Stimulated activated memory B cell treated with anti-CD40 and anti-IgM and Interleukin-4, amounts not matched to agents 10 μg/mL and 1 μg/mL and 100 μg/mL, for 72 hours (primary cell): Measurements from ENCODE around the gene MSANTD2.
"Not testable (repeated sequence)": the region's sequence is repeated elsewhere in the genome, so short reads cannot be mapped to it uniquely, and the experiment has no call there.

Experiments used
- ATAC-seq: fragments of 150-1000 bp; cut with Tn5 transposase; 2 replicates; pipeline ENCODE4 v1.10.0; 2021
- H3K27ac Mint-ChIP-seq: one replicate; pipeline ENCODE4 v1.8.0; 2022; ENCODE audit warnings: mild to moderate bottlenecking, mixed read lengths
- H3K27me3 Mint-ChIP-seq: one replicate; pipeline ENCODE4 v1.8.0; 2022; ENCODE audit warnings: mixed read lengths
- H3K36me3 Mint-ChIP-seq: one replicate; pipeline ENCODE4 v1.8.0; 2022; ENCODE audit warnings: mixed read lengths
- H3K4me1 Mint-ChIP-seq: one replicate; pipeline ENCODE4 v1.8.0; 2022; ENCODE audit warnings: mixed read lengths
- H3K4me3 Mint-ChIP-seq: one replicate; pipeline ENCODE4 v1.8.0; 2022; ENCODE audit warnings: mild to moderate bottlenecking, moderate library complexity, mixed read lengths
- H3K9me3 Mint-ChIP-seq: one replicate; pipeline ENCODE4 v1.8.0; 2022; ENCODE audit warnings: mixed read lengths

Gene MSANTD2

DNA sequence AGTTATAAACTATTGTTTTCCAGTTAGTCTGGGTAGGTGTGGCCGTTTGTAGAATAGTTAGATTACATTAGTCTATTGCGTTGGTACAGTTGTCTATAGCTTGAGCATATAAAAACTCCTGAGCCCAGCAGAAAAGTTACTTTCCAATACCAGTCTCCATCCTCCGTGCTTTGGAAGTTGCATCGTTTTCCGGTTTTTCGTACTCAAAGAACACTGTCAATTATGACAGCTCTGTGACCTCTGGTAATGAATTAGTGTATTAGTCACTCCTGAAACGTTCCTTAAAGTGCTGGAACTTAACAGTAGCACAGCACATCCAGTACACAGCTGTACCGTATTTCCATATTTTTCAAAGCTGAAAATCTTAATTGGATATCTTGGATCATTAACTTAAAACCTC, 808 bp upstream of the MSANTD2 start:
- no peaks in the 10 kb centered on the region for H3K9me3 Mint-ChIP-seq
- peak overlapping the region; percentile 77 for H3K27ac Mint-ChIP-seq
- peaks cover 17% of the 10 kb centered on the region for H3K4me1 Mint-ChIP-seq
- H3K4me3 Mint-ChIP-seq = peak overlapping the region; percentile 84
- peaks cover 13% of the 10 kb centered on the region for H3K36me3 Mint-ChIP-seq
- no peaks in the 10 kb centered on the region for H3K27me3 Mint-ChIP-seq
- no peak for ATAC-seq

DNA sequence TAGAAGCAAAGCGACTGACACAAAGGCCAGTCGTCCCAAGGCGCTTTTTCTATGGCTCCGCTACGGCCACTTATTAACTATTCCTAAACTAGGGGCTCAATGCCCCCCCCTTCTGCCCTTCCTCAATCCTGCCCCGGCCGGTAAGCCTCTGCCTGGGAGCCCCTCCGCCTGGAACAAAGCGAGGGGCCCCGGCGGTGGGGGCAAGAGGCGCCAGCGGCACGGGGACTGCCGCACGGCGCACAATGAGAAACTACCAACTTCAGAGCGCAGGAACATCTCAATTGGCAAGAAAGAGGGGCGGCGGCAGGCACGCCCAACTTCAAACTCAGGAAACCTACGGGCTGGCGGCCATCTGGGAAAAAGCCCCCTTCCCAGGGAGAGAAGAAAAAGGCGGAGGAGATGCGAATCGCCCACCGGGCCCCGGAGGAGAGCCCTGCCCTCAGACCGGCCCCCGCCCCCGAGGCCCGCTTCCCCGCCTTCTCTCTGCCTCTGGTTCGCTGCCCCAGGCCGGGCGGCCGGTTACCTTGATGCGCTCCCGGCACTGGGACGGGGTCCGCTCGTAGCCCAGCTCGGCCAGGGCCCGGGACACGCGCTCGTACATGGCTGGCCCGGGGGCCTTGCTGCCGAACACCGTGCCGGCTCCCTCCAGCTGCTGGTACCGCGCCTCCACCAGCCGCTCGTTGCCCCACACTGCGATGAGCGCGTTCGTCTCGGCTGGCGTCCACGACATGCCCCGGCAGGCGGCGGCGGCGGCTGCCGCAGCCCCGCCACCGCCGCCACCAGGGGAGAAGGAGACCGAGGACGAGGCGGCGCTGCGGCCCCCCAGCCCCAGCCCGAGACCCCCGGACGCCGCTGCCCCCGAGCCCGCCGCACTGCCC, 619 bp downstream of the MSANTD2 start:
- H3K36me3 Mint-ChIP-seq = no peaks in the 10 kb centered on the region
- no peaks in the 10 kb centered on the region for H3K9me3 Mint-ChIP-seq
- peak overlapping the region; percentile 77 for H3K27ac Mint-ChIP-seq
- no peaks in the 10 kb centered on the region for H3K27me3 Mint-ChIP-seq
- peaks cover 17% of the 10 kb centered on the region for H3K4me1 Mint-ChIP-seq
- H3K4me3 Mint-ChIP-seq = peak overlapping the region; percentile 93
- peak; percentile 74 for ATAC-seq

DNA sequence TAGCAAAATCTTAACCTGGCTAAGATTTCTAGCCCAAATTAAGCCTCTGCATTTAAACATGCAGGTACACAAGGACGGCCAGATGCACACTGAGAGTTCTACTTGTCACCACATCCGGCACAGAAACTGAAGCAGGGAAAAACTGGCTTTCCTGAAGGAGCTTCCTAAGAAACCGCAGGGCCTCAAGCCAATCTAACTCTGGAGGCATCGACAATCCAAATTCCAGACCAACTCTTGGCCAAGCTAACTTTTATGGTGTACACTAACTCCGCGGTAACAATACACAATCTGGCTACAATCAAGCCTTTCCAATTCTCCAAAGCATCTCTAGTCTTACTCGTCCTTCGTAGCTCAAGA, 1.2 kb downstream of the MSANTD2 start:
- no peak for ATAC-seq
- no peaks in the 10 kb centered on the region for H3K27me3 Mint-ChIP-seq
- no peaks in the 10 kb centered on the region for H3K36me3 Mint-ChIP-seq
- peak overlapping the region; percentile 93 for H3K4me3 Mint-ChIP-seq
- peak overlapping the region; percentile 77 for H3K27ac Mint-ChIP-seq
- H3K9me3 Mint-ChIP-seq = no peaks in the 10 kb centered on the region
- H3K4me1 Mint-ChIP-seq = peaks cover 17% of the 10 kb centered on the region

DNA sequence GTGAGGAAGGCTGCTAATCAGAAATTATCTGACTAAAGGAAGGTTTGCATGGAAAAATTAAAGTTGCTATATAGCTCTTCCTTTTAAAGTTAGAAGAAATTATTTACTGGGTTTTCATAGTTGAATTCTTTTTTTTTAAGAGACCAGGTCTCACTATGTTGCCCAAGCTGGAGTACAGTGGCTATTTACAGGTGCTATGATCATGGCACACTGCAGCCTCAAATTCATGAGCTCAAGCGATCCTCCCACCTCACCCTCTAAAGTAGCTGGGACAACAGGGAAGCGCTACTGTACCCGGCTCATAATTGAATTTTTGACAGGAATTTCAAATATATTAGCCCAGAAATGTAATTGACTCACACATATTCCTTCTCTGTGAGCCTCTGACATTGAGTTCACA, 3.9 kb downstream of the MSANTD2 start:
- H3K4me1 Mint-ChIP-seq = peaks cover 30% of the 10 kb centered on the region
- no peaks in the 10 kb centered on the region for H3K9me3 Mint-ChIP-seq
- H3K4me3 Mint-ChIP-seq = no peak overlapping the region
- H3K36me3 Mint-ChIP-seq = no peaks in the 10 kb centered on the region
- H3K27me3 Mint-ChIP-seq = no peaks in the 10 kb centered on the region
- no peak for ATAC-seq
- no peak overlapping the region for H3K27ac Mint-ChIP-seq

DNA sequence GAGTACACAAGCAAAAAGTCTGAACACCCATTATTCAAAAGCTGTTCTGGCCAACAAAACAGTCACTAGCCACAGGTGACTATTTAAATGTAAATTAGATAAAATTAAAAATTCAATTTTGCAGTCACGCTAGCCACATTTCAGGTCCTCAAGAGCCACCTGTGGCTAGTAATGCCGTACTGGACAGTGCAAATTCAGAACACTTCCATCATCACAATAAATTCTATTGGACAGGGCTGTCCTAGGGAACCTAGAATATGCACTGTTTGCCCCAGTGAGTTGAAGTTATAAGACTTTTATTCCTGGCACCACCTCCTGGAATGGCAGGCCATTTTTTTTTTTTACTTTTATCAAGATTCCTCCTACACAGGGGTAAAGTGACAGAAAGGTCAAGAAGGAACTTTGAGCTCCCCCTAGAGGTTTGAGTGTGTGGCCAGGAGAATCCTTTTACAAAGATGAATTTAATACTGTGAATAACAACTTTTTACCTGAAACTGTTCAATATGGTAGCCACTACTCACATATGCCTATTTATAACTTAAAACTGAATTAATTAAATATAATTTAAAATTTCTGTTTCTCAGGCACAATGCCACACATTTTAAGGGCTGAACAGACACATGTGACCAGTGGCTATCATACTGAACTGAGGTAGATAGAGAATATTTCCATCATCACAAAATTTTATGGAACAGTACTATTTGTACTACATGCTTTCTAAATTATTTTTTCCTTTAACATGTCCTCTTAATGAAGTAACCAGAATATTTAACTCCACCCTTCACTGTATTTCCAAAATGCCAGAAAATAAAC, 6.5 kb downstream of the MSANTD2 start:
- no peaks in the 10 kb centered on the region for H3K27me3 Mint-ChIP-seq
- ATAC-seq = no peak
- H3K9me3 Mint-ChIP-seq = no peaks in the 10 kb centered on the region
- peaks cover 29% of the 10 kb centered on the region for H3K4me1 Mint-ChIP-seq
- H3K27ac Mint-ChIP-seq = no peak overlapping the region
- no peak overlapping the region for H3K4me3 Mint-ChIP-seq
- no peaks in the 10 kb centered on the region for H3K36me3 Mint-ChIP-seq

DNA sequence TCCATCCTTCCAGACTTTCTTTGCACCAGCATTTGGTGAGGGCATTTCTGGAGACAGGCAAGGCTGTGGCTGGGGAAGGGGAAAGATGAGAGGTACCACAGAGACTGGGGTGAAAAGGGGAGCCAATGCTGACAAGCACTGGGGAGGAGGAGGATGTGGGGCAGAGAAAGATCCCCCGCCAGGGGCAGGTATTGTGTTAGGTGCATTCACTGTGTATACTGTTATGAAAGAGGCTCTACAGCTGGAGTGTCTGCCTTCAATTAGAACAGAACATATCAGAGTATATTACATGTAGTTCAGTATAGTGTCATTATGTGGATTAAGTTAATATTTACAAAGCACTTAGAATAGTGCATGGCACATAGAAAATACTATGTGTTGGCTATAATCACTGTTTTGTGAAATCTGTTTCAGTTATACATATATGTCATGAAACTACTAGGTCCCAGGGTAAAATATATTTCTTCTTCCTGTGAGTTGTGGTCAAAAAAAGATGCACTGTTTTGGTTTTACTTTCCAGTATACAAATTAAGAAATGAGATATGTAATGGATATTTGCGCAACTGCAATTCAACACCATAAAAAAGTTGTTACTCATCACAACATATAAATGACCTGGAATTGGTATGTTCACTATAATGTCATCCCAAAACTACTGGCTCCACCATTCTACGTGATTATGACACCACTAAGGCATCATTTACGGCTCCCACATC, 8.4 kb downstream of the MSANTD2 start:
- H3K27me3 Mint-ChIP-seq = no peaks in the 10 kb centered on the region
- no peak for ATAC-seq
- no peak overlapping the region for H3K4me3 Mint-ChIP-seq

DNA sequence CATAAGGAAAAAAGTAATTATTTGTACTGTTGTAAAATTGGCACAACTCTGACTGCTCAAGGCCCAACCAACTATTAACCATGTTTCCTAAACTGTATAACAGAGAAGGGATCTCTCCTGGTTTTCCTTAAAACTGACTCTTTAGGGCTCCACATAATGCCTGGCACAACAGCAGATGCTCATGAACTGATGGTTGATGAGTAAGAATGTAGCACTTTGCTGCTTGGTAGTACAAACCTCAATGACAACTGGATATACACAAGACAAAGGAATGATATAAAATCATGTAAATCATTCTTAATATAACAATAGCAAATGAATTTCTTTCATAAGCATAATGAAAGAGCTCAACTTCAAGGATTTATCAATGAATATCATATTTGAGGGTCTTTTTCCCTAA, 11.7 kb downstream of the MSANTD2 start:
- H3K4me1 Mint-ChIP-seq = peaks cover 28% of the 10 kb centered on the region
- H3K36me3 Mint-ChIP-seq = peaks cover 5% of the 10 kb centered on the region
- no peak overlapping the region for H3K4me3 Mint-ChIP-seq
- ATAC-seq = no peak
- H3K9me3 Mint-ChIP-seq = no peaks in the 10 kb centered on the region
- no peaks in the 10 kb centered on the region for H3K27me3 Mint-ChIP-seq
- H3K27ac Mint-ChIP-seq = no peak overlapping the region

More for the DNA sequence above, 8.4 kb downstream of the MSANTD2 start:
- H3K27ac Mint-ChIP-seq = no peak overlapping the region
- peaks cover 28% of the 10 kb centered on the region for H3K4me1 Mint-ChIP-seq
- no peaks in the 10 kb centered on the region for H3K9me3 Mint-ChIP-seq
- no peaks in the 10 kb centered on the region for H3K36me3 Mint-ChIP-seq

DNA sequence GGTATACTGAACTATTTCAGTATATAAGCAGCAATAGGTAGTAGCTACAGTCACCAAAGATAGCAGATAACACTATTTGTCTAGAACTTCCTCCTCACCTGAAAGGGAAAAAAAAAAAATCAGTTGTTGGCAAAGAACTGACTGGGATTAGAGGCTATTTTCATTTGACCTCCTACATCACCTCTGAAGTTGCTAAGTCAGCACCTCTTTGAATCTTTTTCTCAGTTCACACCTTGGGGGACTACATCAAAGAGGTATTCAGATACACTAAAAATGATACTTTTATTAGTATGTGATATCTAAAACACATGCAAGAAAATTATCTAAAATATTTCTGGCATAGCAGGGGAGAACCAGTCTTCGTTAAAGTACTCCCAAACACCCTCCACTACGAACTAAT, 16.2 kb downstream of the MSANTD2 start:
- no peaks in the 10 kb centered on the region for H3K9me3 Mint-ChIP-seq
- peaks cover 5% of the 10 kb centered on the region for H3K36me3 Mint-ChIP-seq
- no peak overlapping the region for H3K27ac Mint-ChIP-seq
- no peaks in the 10 kb centered on the region for H3K4me1 Mint-ChIP-seq
- no peaks in the 10 kb centered on the region for H3K27me3 Mint-ChIP-seq
- H3K4me3 Mint-ChIP-seq = no peak overlapping the region
- no peak for ATAC-seq

DNA sequence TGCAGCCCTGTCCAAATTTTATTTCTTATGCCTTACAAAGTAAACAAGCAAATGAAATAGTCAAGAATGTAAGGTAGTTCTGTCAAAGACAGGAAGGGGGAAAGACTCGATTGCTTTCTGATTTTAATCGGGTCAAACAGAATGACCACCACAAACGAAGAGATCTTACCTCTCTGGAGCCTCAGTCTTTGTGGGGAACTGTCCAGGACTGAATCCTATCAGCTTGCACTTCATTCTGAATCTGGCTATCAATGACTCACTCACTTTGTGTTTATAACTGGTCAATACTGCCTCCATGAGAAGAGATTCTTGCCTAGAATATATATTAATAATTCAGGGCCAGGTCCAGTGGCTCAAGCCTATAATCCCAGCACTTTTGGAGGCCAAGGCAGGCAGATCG, 17.2 kb downstream of the MSANTD2 start:
- H3K9me3 Mint-ChIP-seq = no peaks in the 10 kb centered on the region
- H3K4me3 Mint-ChIP-seq = no peak overlapping the region
- peaks cover 13% of the 10 kb centered on the region for H3K36me3 Mint-ChIP-seq
- no peaks in the 10 kb centered on the region for H3K4me1 Mint-ChIP-seq
- ATAC-seq = no peak
- no peak overlapping the region for H3K27ac Mint-ChIP-seq
- no peaks in the 10 kb centered on the region for H3K27me3 Mint-ChIP-seq

DNA sequence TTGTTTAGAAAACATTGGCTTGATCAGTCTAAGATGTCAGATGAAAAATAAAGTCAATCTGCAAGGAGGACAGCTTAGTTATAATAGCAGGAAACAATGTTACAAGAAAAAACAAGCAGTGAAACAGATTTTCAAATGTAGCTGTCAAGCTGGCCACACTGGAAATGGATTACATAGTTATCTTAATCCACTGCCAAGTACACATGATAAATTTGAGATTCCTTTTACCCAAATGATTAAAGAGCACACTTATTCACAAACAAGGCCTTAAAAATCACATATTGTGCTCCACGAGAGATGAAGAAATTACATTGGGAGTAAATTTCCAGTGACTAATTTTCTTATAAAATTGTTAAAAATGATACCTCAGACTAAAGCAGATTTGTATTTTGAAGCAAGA, 20.6 kb downstream of the MSANTD2 start:
- peaks cover 16% of the 10 kb centered on the region for H3K36me3 Mint-ChIP-seq
- peaks cover 22% of the 10 kb centered on the region for H3K4me1 Mint-ChIP-seq
- H3K9me3 Mint-ChIP-seq = no peaks in the 10 kb centered on the region
- H3K4me3 Mint-ChIP-seq = no peak overlapping the region
- no peak for ATAC-seq
- no peak overlapping the region for H3K27ac Mint-ChIP-seq
- no peaks in the 10 kb centered on the region for H3K27me3 Mint-ChIP-seq

DNA sequence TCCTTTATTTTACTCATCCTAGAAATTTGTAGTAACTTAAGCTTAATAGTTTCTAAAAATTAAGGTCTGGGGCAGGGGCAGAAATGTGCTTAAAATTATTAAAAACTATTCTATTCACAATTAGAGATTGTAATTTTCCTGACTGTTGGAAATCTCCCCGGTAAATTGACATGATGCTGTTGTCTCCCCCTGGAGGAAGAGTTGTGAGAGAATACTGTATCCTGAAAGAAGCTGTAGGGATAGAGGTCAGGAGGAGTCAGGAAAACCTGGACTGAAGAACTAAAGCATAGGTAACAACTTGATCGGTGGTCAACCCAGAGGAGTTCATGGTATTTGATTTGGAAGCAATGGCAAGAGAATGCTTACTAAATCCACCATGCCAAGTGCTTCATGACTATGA, 21.9 kb downstream of the MSANTD2 start:
- H3K4me1 Mint-ChIP-seq = peaks cover 22% of the 10 kb centered on the region
- no peak overlapping the region for H3K27ac Mint-ChIP-seq
- H3K36me3 Mint-ChIP-seq = peaks cover 16% of the 10 kb centered on the region
- H3K9me3 Mint-ChIP-seq = no peaks in the 10 kb centered on the region
- H3K4me3 Mint-ChIP-seq = no peak overlapping the region
- no peaks in the 10 kb centered on the region for H3K27me3 Mint-ChIP-seq
- no peak for ATAC-seq

DNA sequence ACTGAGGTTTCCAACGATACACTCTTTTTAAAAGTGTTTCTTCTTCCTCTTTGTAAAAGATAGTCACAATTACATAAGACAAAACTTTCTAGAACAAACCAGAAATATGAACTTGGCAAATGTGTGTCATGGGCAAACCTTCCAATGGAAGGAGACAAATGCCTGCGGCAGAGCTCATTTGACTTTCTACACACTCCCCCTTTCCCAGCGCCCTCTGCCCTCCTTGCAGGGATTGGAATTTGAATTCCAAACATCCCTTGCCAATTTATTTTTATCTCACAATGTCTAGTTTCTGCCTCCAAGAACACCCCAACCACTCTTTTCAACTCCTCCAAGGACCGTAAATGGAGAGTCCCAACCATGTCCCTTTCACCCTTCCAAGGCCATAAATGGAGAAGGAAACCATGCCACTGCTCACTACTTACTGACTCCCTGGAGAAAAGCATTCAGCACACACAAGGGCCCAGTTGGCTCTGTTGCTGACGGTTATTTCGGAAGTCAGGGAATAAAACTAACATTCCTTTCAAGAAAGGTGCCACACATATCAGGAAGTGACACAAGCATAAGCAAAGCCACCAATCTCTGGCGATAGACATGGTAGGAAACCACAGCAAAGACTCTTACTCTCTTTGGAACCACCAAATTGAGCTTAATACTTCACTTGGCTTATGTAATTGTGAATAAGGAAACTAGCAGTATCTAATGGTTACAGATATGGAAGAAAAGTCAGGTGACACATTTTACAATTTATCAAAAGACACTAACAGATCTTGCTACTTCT, 23.2 kb downstream of the MSANTD2 start:
- Mint-ChIP-seq H3K4me1 (peaks cover 22% of the 10 kb centered on the region), H3K9me3 (no peaks in the 10 kb centered on the region), H3K27ac (no peak overlapping the region), H3K4me3 (no peak overlapping the region), H3K27me3 (no peaks in the 10 kb centered on the region), H3K36me3 (peaks cover 22% of the 10 kb centered on the region)
- ATAC-seq = no peak

DNA sequence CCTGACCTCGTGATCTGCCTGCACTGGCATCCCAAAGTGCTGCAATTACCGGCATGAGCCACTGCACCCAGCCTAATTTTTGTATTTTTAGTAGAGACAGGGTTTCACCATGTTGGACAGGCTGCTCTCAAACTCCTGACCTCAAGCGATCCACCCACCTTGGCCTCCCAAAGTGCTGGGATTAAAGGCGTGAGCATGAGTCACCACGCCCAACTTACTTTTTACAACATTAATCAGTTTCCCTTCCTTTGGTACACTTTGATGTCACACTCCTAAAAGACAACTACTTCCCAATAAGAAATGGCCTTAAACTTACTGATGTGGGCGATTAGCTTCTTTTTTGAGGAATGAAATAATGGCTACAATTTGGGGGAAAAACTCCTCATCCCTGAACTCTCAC, 29.2 kb downstream of the MSANTD2 start:
- H3K36me3 Mint-ChIP-seq = peaks cover 25% of the 10 kb centered on the region
- not testable (repeated sequence) for H3K27ac Mint-ChIP-seq, ATAC-seq, H3K9me3 Mint-ChIP-seq, H3K4me1 Mint-ChIP-seq, H3K4me3 Mint-ChIP-seq, H3K27me3 Mint-ChIP-seq

DNA sequence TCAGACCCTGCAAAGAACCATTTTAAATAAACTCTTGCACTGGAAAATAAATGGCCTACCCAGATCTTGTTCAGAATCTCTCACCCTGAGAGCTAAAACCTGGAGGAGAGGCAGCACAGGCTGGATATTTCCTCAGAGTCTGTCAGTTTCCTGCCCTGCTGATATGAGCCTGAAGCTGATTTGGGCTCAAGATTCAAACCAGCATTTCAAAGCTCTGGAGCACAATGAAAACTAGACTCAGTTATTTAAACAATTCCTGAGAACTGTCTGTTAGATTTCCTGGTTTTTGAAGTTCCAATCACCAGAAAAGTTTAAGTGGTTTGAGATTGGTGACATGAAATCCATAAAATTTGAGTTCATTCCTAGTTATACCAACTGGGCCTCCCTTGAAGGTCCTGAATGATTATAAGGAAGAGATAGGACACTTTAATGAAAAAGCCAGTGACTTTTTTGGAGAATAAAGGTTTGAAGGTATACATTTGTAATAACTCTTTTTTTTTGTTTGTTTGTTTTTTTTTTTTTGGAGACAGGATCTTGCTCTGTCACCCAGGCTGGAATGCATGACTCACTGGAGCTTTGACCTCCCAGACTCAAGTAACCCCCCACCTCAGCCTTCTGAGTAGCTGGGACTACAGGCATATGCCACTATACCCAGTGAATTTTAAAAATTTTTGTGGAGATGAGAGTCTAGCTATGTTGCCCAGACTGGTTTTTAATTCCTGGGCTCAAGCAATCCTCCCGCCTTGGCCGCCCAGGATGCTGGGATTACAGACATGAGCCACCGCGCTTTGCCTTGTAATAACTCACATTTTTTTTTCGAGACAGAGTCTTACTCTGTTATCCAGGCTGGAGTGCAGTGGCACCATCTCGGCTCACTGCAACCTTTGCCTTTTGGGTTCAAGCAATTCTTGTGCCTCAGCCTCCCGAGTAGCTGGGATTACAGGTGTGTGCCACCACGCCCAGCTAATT, 30.1 kb downstream of the MSANTD2 start:
- H3K36me3 Mint-ChIP-seq = peaks cover 25% of the 10 kb centered on the region
- no peak overlapping the region for H3K27ac Mint-ChIP-seq
- H3K4me1 Mint-ChIP-seq = no peaks in the 10 kb centered on the region
- no peaks in the 10 kb centered on the region for H3K27me3 Mint-ChIP-seq
- ATAC-seq = no peak
- no peaks in the 10 kb centered on the region for H3K9me3 Mint-ChIP-seq
- H3K4me3 Mint-ChIP-seq = no peak overlapping the region
